Neutrophil (primary cell): ENCODE data around the gene CNTN5.

Source experiments
- H3K27ac ChIP-seq: fragments of 200-600 bp; sonication (generic); 2 replicates; pipeline ENCODE4 v1.5.1; 2016; ENCODE audit warnings: mild to moderate bottlenecking, moderate library complexity
- H3K27me3 ChIP-seq: fragments of 200-600 bp; sonication (generic); 2 replicates; pipeline ENCODE4 v1.6.0; 2016; ENCODE audit warnings: mild to moderate bottlenecking
- H3K36me3 ChIP-seq: fragments of 200-600 bp; sonication (generic); 2 replicates; pipeline ENCODE4 v1.5.1; 2017
- H3K4me1 ChIP-seq, 2 experiments: fragments of 200-600 bp in 1 of 2; sonication (generic) in 1 of 2; 1 replicate in 1 of 2; 2 replicates in 1 of 2; pipeline versions ENCODE4 v1.5.1 to v1.6.1; 2013 to 2016; ENCODE audit warnings: low read depth in 1 of 2, low read length in 1 of 2, mild to moderate bottlenecking in 1 of 2, moderate library complexity in 1 of 2; ENCODE audit not compliant: control insufficient read depth in 1 of 2, insufficient read depth in 1 of 2
- H3K4me3 ChIP-seq, 2 experiments: fragments of 200-600 bp in 1 of 2; sonication (generic) in 1 of 2; 1 replicate in 1 of 2; 2 replicates in 1 of 2; pipeline ENCODE4 v1.5.1; 2013 to 2016; ENCODE audit warnings: low read depth in 1 of 2, low read length in 1 of 2, mild to moderate bottlenecking in 1 of 2, moderate library complexity in 1 of 2
- H3K9me3 ChIP-seq: fragments of 200-600 bp; sonication (generic); 2 replicates; pipeline ENCODE4 v1.5.1; 2016
- TF ChIP-seq, protein P1 (sequence below): fragments of 200-600 bp; sonication (generic); IDR thresholded peaks from 2 replicates; pipeline ENCODE4 v1.5.1; 2016; ENCODE audit warnings: antibody characterized with exemption

CNTN5 gene

GRCh38 chr11:99135508-99135907, 114.8 kb downstream of the CNTN5 start:
- H3K36me3 ChIP-seq: no peaks in the 10 kb centered on the region
- H3K4me3 ChIP-seq: no peak overlapping the region
- H3K27ac ChIP-seq: no peak overlapping the region
- no peaks in the 10 kb centered on the region for H3K4me1 ChIP-seq
- H3K9me3 ChIP-seq: no peaks in the 10 kb centered on the region
- no peaks in the 10 kb centered on the region for H3K27me3 ChIP-seq
- TF ChIP-seq, protein P1, sequence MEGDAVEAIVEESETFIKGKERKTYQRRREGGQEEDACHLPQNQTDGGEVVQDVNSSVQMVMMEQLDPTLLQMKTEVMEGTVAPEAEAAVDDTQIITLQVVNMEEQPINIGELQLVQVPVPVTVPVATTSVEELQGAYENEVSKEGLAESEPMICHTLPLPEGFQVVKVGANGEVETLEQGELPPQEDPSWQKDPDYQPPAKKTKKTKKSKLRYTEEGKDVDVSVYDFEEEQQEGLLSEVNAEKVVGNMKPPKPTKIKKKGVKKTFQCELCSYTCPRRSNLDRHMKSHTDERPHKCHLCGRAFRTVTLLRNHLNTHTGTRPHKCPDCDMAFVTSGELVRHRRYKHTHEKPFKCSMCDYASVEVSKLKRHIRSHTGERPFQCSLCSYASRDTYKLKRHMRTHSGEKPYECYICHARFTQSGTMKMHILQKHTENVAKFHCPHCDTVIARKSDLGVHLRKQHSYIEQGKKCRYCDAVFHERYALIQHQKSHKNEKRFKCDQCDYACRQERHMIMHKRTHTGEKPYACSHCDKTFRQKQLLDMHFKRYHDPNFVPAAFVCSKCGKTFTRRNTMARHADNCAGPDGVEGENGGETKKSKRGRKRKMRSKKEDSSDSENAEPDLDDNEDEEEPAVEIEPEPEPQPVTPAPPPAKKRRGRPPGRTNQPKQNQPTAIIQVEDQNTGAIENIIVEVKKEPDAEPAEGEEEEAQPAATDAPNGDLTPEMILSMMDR: no peak

GRCh38 chr11:99142237-99142636, 121.5 kb downstream of the CNTN5 start:
- Histone ChIP-seq H3K4me1 (no peaks in the 10 kb centered on the region), H3K9me3 (no peaks in the 10 kb centered on the region), H3K27me3 (no peaks in the 10 kb centered on the region), H3K4me3 (no peak overlapping the region), H3K36me3 (no peaks in the 10 kb centered on the region), H3K27ac (no peak overlapping the region)
- TF ChIP-seq, protein P1: no peak

DNA sequence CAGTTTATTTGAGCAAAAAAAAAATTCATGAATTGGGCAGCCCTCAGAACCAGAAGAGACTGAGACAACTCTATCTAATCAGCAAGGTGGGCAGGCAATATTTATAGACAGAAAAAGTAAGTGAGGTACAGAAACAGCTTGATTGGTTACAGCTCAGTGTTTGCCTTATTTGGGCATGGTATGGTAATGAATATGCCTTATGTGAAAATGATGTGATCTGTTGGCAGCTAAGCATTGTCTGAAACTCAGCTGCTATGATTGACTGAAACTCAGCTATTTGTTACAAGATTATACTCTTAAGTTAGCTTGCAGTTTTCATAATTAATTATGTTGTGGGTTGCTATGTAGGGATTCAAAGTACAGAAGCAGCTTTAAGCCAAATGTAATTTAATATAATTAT, 127.6 kb downstream of the CNTN5 start:
- H3K4me3 ChIP-seq: no peak overlapping the region
- no peaks in the 10 kb centered on the region for H3K27me3 ChIP-seq
- H3K27ac ChIP-seq: no peak overlapping the region
- H3K4me1 ChIP-seq: no peaks in the 10 kb centered on the region
- H3K9me3 ChIP-seq: no peaks in the 10 kb centered on the region
- TF ChIP-seq, protein P1: no peak
- no peaks in the 10 kb centered on the region for H3K36me3 ChIP-seq

DNA sequence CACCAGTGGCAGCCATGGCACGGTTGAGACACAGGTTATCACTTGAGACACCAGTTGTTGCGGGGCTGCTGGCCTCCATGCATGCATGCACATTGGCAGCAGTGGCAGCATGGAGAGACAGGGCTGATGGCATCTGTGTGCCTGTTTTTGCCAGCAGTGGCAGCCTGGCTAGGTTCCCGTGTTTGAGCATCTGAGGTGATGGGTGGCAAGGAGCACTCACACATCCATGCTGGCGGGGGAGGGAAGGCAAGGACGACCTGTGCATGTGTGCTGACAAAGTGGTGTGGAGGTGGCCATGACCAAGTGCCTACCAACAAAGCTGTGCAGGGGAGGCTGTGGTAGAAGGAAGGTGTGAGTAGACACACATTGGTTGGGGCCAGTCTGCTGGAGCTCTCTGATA, 133.5 kb downstream of the CNTN5 start:
- Histone ChIP-seq H3K9me3 (no peaks in the 10 kb centered on the region), H3K4me1 (no peaks in the 10 kb centered on the region), H3K36me3 (no peaks in the 10 kb centered on the region), H3K27ac (no peak overlapping the region), H3K4me3 (no peak overlapping the region), H3K27me3 (no peaks in the 10 kb centered on the region)
- TF ChIP-seq, protein P1: no peak

DNA sequence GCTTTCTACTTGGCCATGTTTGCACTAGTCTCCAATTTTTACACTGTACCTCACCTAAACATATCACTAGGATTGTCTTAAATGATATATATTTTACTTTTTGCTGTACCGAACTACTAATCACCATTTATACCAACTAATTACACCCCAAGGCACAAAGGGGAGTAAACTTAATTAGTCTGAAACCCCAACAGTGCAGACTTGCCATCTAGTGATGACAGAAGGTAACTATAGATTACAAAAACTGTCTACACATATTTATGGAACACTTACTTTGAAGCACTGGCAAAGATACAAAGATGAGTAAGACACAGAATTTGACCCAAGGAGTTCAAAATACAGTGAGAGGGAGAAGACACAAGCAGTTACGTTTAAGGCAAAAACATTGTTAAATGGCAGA, 139.7 kb downstream of the CNTN5 start:
- TF ChIP-seq, protein P1: no peak
- Histone ChIP-seq H3K4me3 (no peak overlapping the region), H3K4me1 (no peaks in the 10 kb centered on the region), H3K27ac (no peak overlapping the region), H3K9me3 (no peaks in the 10 kb centered on the region), H3K36me3 (no peaks in the 10 kb centered on the region), H3K27me3 (no peaks in the 10 kb centered on the region)

- Histone ChIP-seq H3K27ac (no peak overlapping the region), H3K36me3 (no peaks in the 10 kb centered on the region), H3K27me3 (no peaks in the 10 kb centered on the region), H3K4me3 (no peak overlapping the region), H3K4me1 (no peaks in the 10 kb centered on the region), H3K9me3 (no peaks in the 10 kb centered on the region)
- TF ChIP-seq, protein P1: no peak
Observed at GRCh38 chr11:99162819-99163218, 142.1 kb downstream of the CNTN5 start.
